ENCODE data around the gene ADAMTSL1. TPM values are rescaled to one million over a fixed set of nuclear protein-coding genes. Genes with fewer than 3 reads are reported as not detected.

The ADAMTSL1 gene
- total and polyA plus RNA-seq, 9 of the 15 experiments (the other 6 are each of a cell fraction or from before 2014, with no cell fraction given), result 0.01 TPM; not detected in 8

- TF ChIP-seq ZMIZ1 (IDR thresholded peaks at IDR 0.05; ENCODE audit: low read depth in 2 of 2, low read length in 2 of 2) (no peak), ELF1 (tag; IDR thresholded peaks at IDR 0.05) (no peak), SIN3A (IDR thresholded peaks at IDR 0.05; ENCODE audit: borderline replicate concordance in 2 of 2, control insufficient read depth in 1 of 2, low read depth in 2 of 2, low read length in 2 of 2) (no peak), NRF1 (conservative IDR thresholded peaks at IDR 0.05 in 1 of 2, IDR thresholded peaks at IDR 0.05 in 1 of 2) (peak; percentile 81 to 83), POLR2A (conservative IDR thresholded peaks at IDR 0.05) (no peak), HNRNPK (IDR thresholded peaks at IDR 0.05; ENCODE audit: low read depth, low read length, poor library complexity, severe bottlenecking) (no peak), NFYB (IDR thresholded peaks at IDR 0.05; ENCODE audit: extremely low read depth, insufficient read length) (no peak)
Observed at GRCh38 chr9:18909140-18910018, 435.4 kb downstream of the ADAMTSL1 start (continued).

Data from K562 (cell line).